ENCODE data around the gene TRIO. TPM values are rescaled to one million over a fixed set of nuclear protein-coding genes. Genes with fewer than 3 reads are reported as not detected.

TRIO gene
- total and polyA plus RNA-seq, 12 donors = 26.2 to 85.2 (median 61.9) TPM

- Histone ChIP-seq H3K27me3 (no peaks in the 10 kb centered on the region), H3K27ac (peak overlapping the region; percentile 1 to 77 (median 63)), H3K36me3 (peaks cover 0 to 92% (median 0%) of the 10 kb centered on the region in 9 donors), H3K9me3 (no peaks in the 10 kb centered on the region), H3K4me1 (peaks cover 2 to 69% (median 49%) of the 10 kb centered on the region in 9 donors), H3K4me3 (peak overlapping the region in 5 of 10 donors; percentile 3 to 21 (median 14))
- ATAC-seq = peak; percentile 71 to 90 (median 80)
- no peak for TF ChIP-seq CTCF (IDR thresholded peaks at IDR 0.05)
- WGBS, 2 donors = 72 to 81% methylated on average over 14 of the region's 14 CpGs
- peak in 1 of 2 donors; percentile 31 for DNase-seq
- intact Hi-C loops (cut with DNase I) = loop anchor here in 1 of 10 donors (10.0 kb wide), 1 partner anchor 312 kb away; no protein-coding TSS in a partner anchor
Measured at GRCh38 chr5:14296533-14297331, 153.6 kb downstream of the TRIO start.

- H3K9me3 ChIP-seq = no peaks in the 10 kb centered on the region
- ATAC-seq (peak in 4 of 8 donors; percentile 20 to 49 (median 31)), DNase-seq (no peak)
- H3K27me3 ChIP-seq = no peaks in the 10 kb centered on the region
- H3K36me3 ChIP-seq = peaks cover 0 to 87% (median 0%) of the 10 kb centered on the region in 9 donors
- H3K27ac ChIP-seq = peak overlapping the region in 6 of 10 donors; percentile 26 to 77 (median 72)
- WGBS, 2 donors = 90 to 93% methylated on average over 9 of the region's 9 CpGs
- no peak overlapping the region for H3K4me3 ChIP-seq
- intact Hi-C loops (cut with DNase I) = loop anchor here in 1 of 10 donors (10.0 kb wide), 1 partner anchor 313 kb away; no protein-coding TSS in a partner anchor
- no peak for TF ChIP-seq CTCF (IDR thresholded peaks at IDR 0.05)
- peaks cover 2 to 65% (median 52%) of the 10 kb centered on the region in 9 donors for H3K4me1 ChIP-seq
Measured at GRCh38 chr5:14297697-14298096, 154.6 kb downstream of the TRIO start.

- H3K9me3 ChIP-seq = no peaks in the 10 kb centered on the region
- H3K4me1 ChIP-seq = peaks cover 2 to 59% (median 46%) of the 10 kb centered on the region in 9 donors
- TF ChIP-seq CTCF (IDR thresholded peaks at IDR 0.05) = no peak
- peaks cover 0 to 82% (median 0%) of the 10 kb centered on the region in 9 donors for H3K36me3 ChIP-seq
- ATAC-seq = peak in 4 of 8 donors; percentile 43 to 60 (median 48)
- intact Hi-C loops (cut with DNase I) = loop anchor here in 1 of 10 donors (10.0 kb wide), 1 partner anchor 313 kb away; no protein-coding TSS in a partner anchor
- no peaks in the 10 kb centered on the region for H3K27me3 ChIP-seq
- no peak overlapping the region for H3K4me3 ChIP-seq
- WGBS, 2 donors = 69 to 76% methylated on average over 3 of the region's 3 CpGs
- H3K27ac ChIP-seq = peak overlapping the region in 8 of 10 donors; percentile 11 to 77 (median 54)
- no peak for DNase-seq
Measured at GRCh38 chr5:14298126-14298847, 155.1 kb downstream of the TRIO start.

- Histone ChIP-seq H3K9me3 (no peaks in the 10 kb centered on the region), H3K36me3 (peaks cover 0 to 78% (median 0%) of the 10 kb centered on the region in 9 donors), H3K4me1 (peaks cover 0 to 57% (median 45%) of the 10 kb centered on the region in 9 donors), H3K27ac (no peak overlapping the region), H3K27me3 (no peaks in the 10 kb centered on the region), H3K4me3 (no peak overlapping the region)
- 87 to 93% methylated on average over 4 of the region's 4 CpGs for WGBS, 2 donors
- DNase-seq = no peak
- no peak for ATAC-seq
- intact Hi-C loops (cut with DNase I) = loop anchor here in 1 of 10 donors (10.0 kb wide), 1 partner anchor 315 kb away; no protein-coding TSS in a partner anchor
- TF ChIP-seq CTCF (IDR thresholded peaks at IDR 0.05) = no peak
Measured at GRCh38 chr5:14299666-14300065, 156.5 kb downstream of the TRIO start.

Measured in heart right ventricle (tissue), 16 donors.